ENCODE data around the gene LBHD1.

The LBHD1 gene

GRCh38 chr11:62613291-62613778, 58.7 kb downstream of the LBHD1 start:
- no peak for DNase-seq

Measured in retina (tissue), 1 donor.